Adrenal gland (tissue), 12 donors: ENCODE data around the gene DSCAML1. TPM values are rescaled to one million over a fixed set of nuclear protein-coding genes. Genes with fewer than 3 reads are reported as not detected.

ENCODE experiments used
- DNase-seq, 7 donors: peaks; one replicate each; pipeline ENCODE4 v3.0.0-alpha.2; 2019 to 2020
- H3K27ac ChIP-seq, 5 donors: fragments of 200-600 bp; sonication (generic) in 4 of 5; 1 replicate in 3 of 5; 2 replicates in 2 of 5; pipeline versions ENCODE4 v1.5.1 to v1.8.0; 2016 to 2020; ENCODE audit warnings: mild to moderate bottlenecking in 1 of 5
- H3K27me3 ChIP-seq: fragments of 200-600 bp; 2 replicates; pipeline ENCODE4 v1.8.0; 2021
- H3K36me3 ChIP-seq, 2 donors: fragments of 200-600 bp; replicated peaks in 1 of 2; 1 replicate in 1 of 2; 2 replicates in 1 of 2; pipeline versions ENCODE4 v1.5.1 to v1.8.0; 2018 to 2022
- H3K4me1 ChIP-seq, 2 donors: fragments of 200-600 bp; replicated peaks in 1 of 2; 1 replicate in 1 of 2; 2 replicates in 1 of 2; pipeline versions ENCODE4 v1.5.1 to v1.8.0; 2018 to 2021
- H3K4me3 ChIP-seq, 4 donors: fragments of 200-600 bp; sonication (generic) in 3 of 4; one replicate each; pipeline ENCODE4 v1.5.1; 2016 to 2018
- H3K9me3 ChIP-seq, 3 donors: fragments of 200-600 bp; sonication (generic) in 1 of 3; replicated peaks in 1 of 3; 1 replicate in 2 of 3; 2 replicates in 1 of 3; pipeline versions ENCODE4 v1.5.1 to v1.8.0; 2016 to 2021
- CTCF ChIP-seq, 6 experiments: fragments of 450-650 bp in 4 of 6; fragments of 200-600 bp in 2 of 6; sonication (generic) in 1 of 6; IDR thresholded peaks; 1 replicate in 5 of 6; 2 replicates in 1 of 6; pipeline versions ENCODE4 v1.5.1 to v1.8.0; 2016 to 2021; ENCODE audit warnings: antibody characterized with exemption in 6 of 6, mild to moderate bottlenecking in 2 of 6, moderate library complexity in 1 of 6
- POLR2A ChIP-seq, 2 donors: fragments of 450-650 bp; IDR thresholded peaks; one replicate each; pipeline ENCODE4 v1.6.1; 2017; ENCODE audit warnings: antibody characterized with exemption in 2 of 2, mild to moderate bottlenecking in 2 of 2, moderate library complexity in 1 of 2
- WGBS, 4 donors: extraction: QIAGEN DNeasy Blood & Tissue Kit in 2 of 4; methylation state at CpG; one replicate each; pipeline versions ENCODE4 v1.1.5 to v1.1.7; 2013 to 2017; 5-methylcytosine and 5-hydroxymethylcytosine counted together
- intact Hi-C, 2 donors: fragments of 100-400 bp; cut with DNase I; formaldehyde crosslinking; loops; one replicate each; pipeline versions ENCODE4 v1.14.1 to v1.15.0; 2022 to 2023
- polyA plus RNA-seq, 3 donors: library from polyadenylated mRNA; stranded (reverse); fragments of 200-250 nt in 2 of 3; fragments of 350-450 nt in 1 of 3; fragmentation: Illumina TruSeq in 1 of 3; extraction: RNeasy Lipid Tissue Mini Kit (QIAGEN cat#74804) in 1 of 3; gene quantifications; one replicate each; pipeline ENCODE4 v1.2.3, GENCODE V29; 2013 to 2014
- total RNA-seq, 9 donors: library from RNA; depleted of rRNA in 4 of 9; stranded (reverse); fragments of >200 nt in 4 of 9; fragments of 120-200 nt in 1 of 9; fragmentation: NEBNext Ultra II Directional in 1 of 9; extraction: Animal tissue kit (Norgen Biotek cat#: 25700) in 1 of 9; gene quantifications; one replicate each; pipeline versions ENCODE4 v1.1.0 to v1.2.4, GENCODE V29; 2013 to 2023
- donor health status: healthy with polysubstance abuse.
- donor health status: Bipolar disorder and iron deficiency.
- donor health status: DM: yes; HTN: yes; CAD: no.
- donor health status: DM: no; HTN: no; CAD: no.
- donor health status: DM: no; HTN: no; CAD: no.
- donor health status: DM: yes; HTN: yes; CAD: no.

The DSCAML1 gene
- total and polyA plus RNA-seq, 12 donors, result 0.09 to 1.9 (median 0.55) TPM; not detected in 1

- 78 to 100% (median 95%) methylated on average over 5 of the region's 5 CpGs for WGBS, 4 donors
- Histone ChIP-seq H3K9me3 (no peaks in the 10 kb centered on the region), H3K27me3 (no peaks in the 10 kb centered on the region), H3K27ac (no peak overlapping the region), H3K4me1 (no peaks in the 10 kb centered on the region), H3K36me3 (no peaks in the 10 kb centered on the region), H3K4me3 (no peak overlapping the region)
- DNase-seq, result no peak
- no peak for TF ChIP-seq CTCF (IDR thresholded peaks at IDR 0.05)
- TF ChIP-seq POLR2A (IDR thresholded peaks at IDR 0.05), result no peak
- intact Hi-C loops, result no loop called here
Measured at GRCh38 chr11:117572671-117573070, 224.3 kb downstream of the DSCAML1 start.

- H3K36me3 ChIP-seq, result no peaks in the 10 kb centered on the region
- WGBS, 4 donors, result 63 to 79% (median 68%) methylated on average over 5 of the region's 5 CpGs
- H3K4me3 ChIP-seq, result no peak overlapping the region
- H3K9me3 ChIP-seq, result no peaks in the 10 kb centered on the region
- H3K4me1 ChIP-seq, result no peaks in the 10 kb centered on the region
- no peak for DNase-seq
- TF ChIP-seq CTCF (IDR thresholded peaks at IDR 0.05), result no peak
- no peak for TF ChIP-seq POLR2A (IDR thresholded peaks at IDR 0.05)
- no peaks in the 10 kb centered on the region for H3K27me3 ChIP-seq
- H3K27ac ChIP-seq, result no peak overlapping the region
- intact Hi-C loops, result no loop called here
Measured at GRCh38 chr11:117572129-117572528, 224.9 kb downstream of the DSCAML1 start.

- no peaks in the 10 kb centered on the region for H3K36me3 ChIP-seq
- intact Hi-C loops, result no loop called here
- H3K27me3 ChIP-seq, result no peaks in the 10 kb centered on the region
- WGBS, 4 donors, result 60 to 94% (median 68%) methylated on average over 2 to 5 of the region's 5 CpGs
- TF ChIP-seq CTCF (IDR thresholded peaks at IDR 0.05) (no peak), POLR2A (IDR thresholded peaks at IDR 0.05) (no peak)
- H3K27ac ChIP-seq, result no peak overlapping the region
- H3K4me3 ChIP-seq, result no peak overlapping the region
- H3K4me1 ChIP-seq, result no peaks in the 10 kb centered on the region
- DNase-seq, result peak in 1 of 7 donors; percentile 61
- no peaks in the 10 kb centered on the region for H3K9me3 ChIP-seq
Measured at GRCh38 chr11:117570701-117571100, 226.3 kb downstream of the DSCAML1 start.

- Histone ChIP-seq H3K36me3 (no peaks in the 10 kb centered on the region), H3K4me3 (no peak overlapping the region), H3K27ac (no peak overlapping the region), H3K9me3 (no peaks in the 10 kb centered on the region), H3K4me1 (no peaks in the 10 kb centered on the region), H3K27me3 (no peaks in the 10 kb centered on the region)
- intact Hi-C loops, result no loop called here
- DNase-seq, result no peak
- WGBS, 4 donors, result 84 to 95% (median 89%) methylated on average over 9 of the region's 9 CpGs
- TF ChIP-seq CTCF (IDR thresholded peaks at IDR 0.05) (no peak), POLR2A (IDR thresholded peaks at IDR 0.05) (no peak)
Measured at GRCh38 chr11:117569911-117570310, 227.1 kb downstream of the DSCAML1 start.
